GM13977 (cell line): ENCODE data around the gene MAP3K2.

Experiments used
- DNase-seq: peaks from one replicate; pipeline ENCODE4 v3.0.0; 2012; ENCODE audit warnings: low spot score
- CTCF ChIP-seq: IDR thresholded peaks from 2 replicates; pipeline ENCODE4 v1.5.1; 2012; ENCODE audit warnings: mild to moderate bottlenecking, control low read depth; ENCODE audit not compliant: insufficient read depth; ENCODE audit errors: extremely low read depth, missing control alignments
- in situ Hi-C: fragments of 300-500 bp; cut with MboI; formaldehyde crosslinking; loops from one replicate; pipeline ENCODE4 v1.12.0; 2022; ENCODE audit warnings: low sequenced_read_pairs, low pct_unique_long_range_greater_than_20kb, mixed read lengths, inconsistent platforms; ENCODE audit not compliant: unreplicated experiment

The MAP3K2 gene

GRCh38 chr2:127351603-127352002, 36.2 kb downstream of the MAP3K2 start:
- TF ChIP-seq CTCF: no peak
- in situ Hi-C loops: no loop called here

GRCh38 chr2:127348426-127349000, 39.3 kb downstream of the MAP3K2 start:
- no peak for DNase-seq
- in situ Hi-C loops: no loop called here
- no peak for TF ChIP-seq CTCF

More at GRCh38 chr2:127351603-127352002, 36.2 kb downstream of the MAP3K2 start:
- DNase-seq: no peak

DNA sequence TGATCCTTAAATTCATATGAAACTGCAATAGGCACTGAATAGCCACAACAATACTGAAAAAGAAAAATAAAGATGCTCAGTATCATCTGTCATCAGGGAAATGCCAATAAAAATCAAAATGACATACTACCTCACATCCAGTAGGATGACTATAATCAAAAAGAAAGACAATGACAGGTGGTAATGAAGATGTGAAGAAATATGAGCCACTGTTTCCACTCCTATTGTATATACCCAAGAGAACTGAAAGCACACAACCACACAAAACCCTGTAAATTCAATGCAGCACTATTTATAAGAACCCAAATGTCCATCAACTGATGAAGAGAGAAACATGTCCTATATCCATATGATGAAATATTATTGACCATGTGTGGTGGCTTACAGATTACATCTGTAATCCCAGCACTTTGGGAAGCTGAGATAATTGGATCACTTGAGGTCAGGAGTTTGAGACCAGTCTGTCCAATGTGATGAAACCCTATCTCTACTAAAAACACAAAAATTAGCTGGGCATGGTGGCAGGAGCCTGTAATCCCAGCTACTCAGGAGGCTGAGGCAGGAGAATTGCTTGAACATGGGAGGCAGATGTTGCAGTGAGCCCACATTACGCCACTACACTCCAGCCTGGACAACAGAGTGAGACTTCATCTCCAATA, 39.9 kb downstream of the MAP3K2 start:
- DNase-seq: no peak
- in situ Hi-C loops: no loop called here
- no peak for TF ChIP-seq CTCF

DNA sequence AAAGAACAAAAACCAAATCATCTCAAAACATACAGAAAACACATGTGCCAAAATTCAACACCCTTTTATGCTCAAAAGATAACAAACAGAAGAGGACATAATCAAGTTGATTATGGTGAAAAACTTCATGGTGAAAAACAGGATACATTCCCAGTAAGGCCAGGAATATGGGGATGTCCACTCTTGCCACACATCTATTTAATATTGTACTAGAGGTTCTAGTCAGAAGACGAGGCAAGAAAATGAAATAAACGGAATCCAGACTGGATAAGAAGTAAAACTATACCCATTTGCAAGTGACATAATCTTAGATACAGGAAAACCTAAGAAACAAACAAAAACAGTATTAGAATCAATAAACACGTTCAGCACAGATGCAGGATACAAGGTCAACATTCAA, 40.8 kb downstream of the MAP3K2 start:
- in situ Hi-C loops: no loop called here
- no peak for DNase-seq
- TF ChIP-seq CTCF: no peak

- no peak for DNase-seq
- in situ Hi-C loops: no loop called here
- TF ChIP-seq CTCF: no peak
Measured at GRCh38 chr2:127343277-127343676, 44.5 kb downstream of the MAP3K2 start.

DNA sequence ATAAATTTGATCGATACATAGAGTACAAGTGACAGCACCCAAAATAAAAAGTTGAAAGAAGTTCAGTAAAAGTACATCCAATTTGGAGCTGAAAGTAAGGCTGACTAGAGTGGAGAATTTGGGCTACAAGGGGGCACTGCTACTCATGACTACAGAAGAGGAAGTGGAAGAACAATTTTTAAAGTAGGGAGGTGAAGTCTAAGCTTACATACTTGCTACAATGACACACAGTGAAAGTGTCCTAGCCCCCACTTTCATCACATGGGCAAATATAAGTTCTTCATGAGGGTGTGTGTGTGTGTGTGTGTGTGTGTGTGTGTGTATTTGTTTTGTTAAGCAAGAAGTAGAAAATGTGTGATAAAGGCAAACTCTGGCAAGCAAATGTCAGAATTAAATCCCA, 45.7 kb downstream of the MAP3K2 start:
- TF ChIP-seq CTCF: no peak
- peak; percentile 64 for DNase-seq
- in situ Hi-C loops: no loop called here

DNA sequence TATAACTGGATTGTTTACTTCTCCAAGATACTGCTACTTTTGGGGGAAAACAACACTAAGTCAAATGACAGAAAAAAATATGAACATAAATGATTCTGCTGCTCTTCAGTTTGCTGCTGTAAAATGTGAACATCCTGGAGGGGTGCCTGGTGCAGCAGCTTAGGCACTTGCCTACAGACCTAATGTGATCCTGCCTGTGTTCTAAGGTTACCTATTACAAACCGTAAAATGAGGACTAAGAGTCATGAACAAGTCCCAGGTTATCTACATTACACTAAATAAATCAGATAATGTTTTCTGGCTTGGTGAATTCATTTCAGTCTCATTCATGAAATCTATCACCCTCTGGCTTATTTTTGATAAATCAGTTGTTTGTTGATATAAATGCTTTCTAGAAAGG, 55.4 kb downstream of the MAP3K2 start:
- TF ChIP-seq CTCF: no peak
- in situ Hi-C loops: no loop called here
- no peak for DNase-seq
